HCT116 (cell line): Measurements from ENCODE around the gene PFKP. TPM values are rescaled to one million over a fixed set of nuclear protein-coding genes. Genes with fewer than 3 reads are reported as not detected.

Source experiments
- ATAC-seq: fragments of 200-7000 bp; cut with Tn5 transposase; 2 replicates; pipeline ENCODE4 v1.9.1; 2020; ENCODE audit warnings: mild to moderate bottlenecking, moderate library complexity
- BruUV-seq: library from RNA; stranded (reverse); fragments of 400-500 nt; replicated peaks from 2 replicates; lab custom pipeline; 2021; lab: Mats Ljungman, UMichigan
- CTCF ChIA-PET: fragments of 300-600 bp; sonication (Branson Sonifier 250); formaldehyde crosslinking; loops from one replicate; lab custom pipeline; 2021; ENCODE audit warnings: antibody characterized with exemption; lab: Charles Lee
- POLR2A ChIA-PET: fragments of 300-600, 350-600 bp; sonication (Branson Sonifier 250); formaldehyde crosslinking; loops from one replicate; lab custom pipeline; 2021; ENCODE audit warnings: antibody characterized with exemption; lab: Charles Lee
- RAD21 ChIA-PET, 2 experiments: fragments of 300-600 bp; sonication (Branson Sonifier 250); formaldehyde crosslinking; loops; one replicate each; lab custom pipeline; 2023; ENCODE audit warnings: low total read pairs in 2 of 2; ENCODE audit not compliant: uncharacterized antibody in 2 of 2, unreplicated experiment in 2 of 2, low non-redundant PET in 1 of 2; lab: Charles Lee
- DNase-seq: peaks from one replicate; pipeline ENCODE4 v3.0.0-alpha.2; 2010; ENCODE audit warnings: low read depth, low spot score
- H2AFZ ChIP-seq: fragments of 200-600 bp; shearing (Covaris generic), sonication (generic); 2 replicates; pipeline ENCODE4 v1.6.1; 2017; ENCODE audit warnings: low read depth, mixed run types, mixed read lengths, antibody characterized with exemption, low read length; ENCODE audit not compliant: poor library complexity, severe bottlenecking
- H3K27ac ChIP-seq: 2 replicates; pipeline ENCODE4 v1.5.1; 2012; ENCODE audit warnings: low read depth, low read length
- H3K27me3 ChIP-seq: fragments of 200-600 bp; sonication (generic); 2 replicates; pipeline ENCODE4 v1.6.1; 2016; ENCODE audit warnings: mixed run types, low read length, mixed read lengths; ENCODE audit not compliant: insufficient read depth
- H3K36me3 ChIP-seq, 2 experiments: fragments of 200-500 bp in 1 of 2; fragments of 200-600 bp in 1 of 2; sonication (Bioruptor generic) in 1 of 2; sonication (generic) in 1 of 2; 2 replicates each; pipeline versions ENCODE4 v1.5.1 to v1.6.1; 2014 to 2016; ENCODE audit warnings: low read length in 2 of 2, inconsistent platforms in 1 of 2, mixed read lengths in 1 of 2, mixed run types in 1 of 2; ENCODE audit not compliant: insufficient read depth in 2 of 2, control insufficient read depth in 1 of 2
- H3K4me1 ChIP-seq, 2 experiments: fragments of 200-600 bp in 1 of 2; sonication (generic) in 1 of 2; 2 replicates each; pipeline versions ENCODE4 v1.5.1 to v1.6.1; 2012 to 2017; ENCODE audit warnings: low read length in 2 of 2, inconsistent platforms in 1 of 2, mild to moderate bottlenecking in 1 of 2, mixed read lengths in 1 of 2, mixed run types in 1 of 2, moderate library complexity in 1 of 2; ENCODE audit not compliant: insufficient read depth in 2 of 2, control insufficient read depth in 1 of 2
- H3K4me2 ChIP-seq: fragments of 200-600 bp; sonication (generic); 2 replicates; pipeline ENCODE4 v1.6.1; 2017; ENCODE audit warnings: mixed run types, low read length, mixed read lengths
- H3K4me3 ChIP-seq, 2 experiments: fragments of 200-600 bp in 1 of 2; sonication (generic) in 1 of 2; replicated peaks in 1 of 2; 2 replicates each; pipeline ENCODE4 v1.5.1; 2011 to 2016; ENCODE audit warnings: low read length in 2 of 2, control low read depth in 1 of 2, low read depth in 1 of 2, mild to moderate bottlenecking in 1 of 2, mixed read lengths in 1 of 2, mixed run types in 1 of 2
- H3K79me2 ChIP-seq: fragments of 200-600 bp; sonication (generic); 2 replicates; pipeline ENCODE4 v1.6.1; 2017; ENCODE audit warnings: mild to moderate bottlenecking, mixed run types, low read length, moderate library complexity, mixed read lengths; ENCODE audit not compliant: insufficient read depth
- H3K9ac ChIP-seq: fragments of 200-600 bp; sonication (generic); 2 replicates; pipeline ENCODE4 v1.6.1; 2016; ENCODE audit warnings: low read length, mixed read lengths
- H3K9me2 ChIP-seq: fragments of 200-600 bp; sonication (generic), shearing (Covaris generic); 2 replicates; pipeline ENCODE4 v1.6.1; 2017; ENCODE audit warnings: mixed run types, mild to moderate bottlenecking, moderate library complexity; ENCODE audit not compliant: insufficient read depth
- H3K9me3 ChIP-seq, 2 experiments: fragments of 200-500 bp in 1 of 2; fragments of 200-600 bp in 1 of 2; sonication (Bioruptor generic) in 1 of 2; sonication (generic) in 1 of 2; 2 replicates each; pipeline ENCODE4 v1.6.1; 2014 to 2017; ENCODE audit warnings: low read length in 2 of 2, mixed read lengths in 2 of 2, inconsistent platforms in 1 of 2, low read depth in 1 of 2, mild to moderate bottlenecking in 1 of 2, mixed run types in 1 of 2, moderate library complexity in 1 of 2; ENCODE audit not compliant: control insufficient read depth in 1 of 2, insufficient read depth in 1 of 2
- H4K20me1 ChIP-seq: fragments of 200-600 bp; sonication (generic), shearing (Covaris generic); 2 replicates; pipeline ENCODE4 v1.6.1; 2017; ENCODE audit warnings: mixed run types, mild to moderate bottlenecking, moderate library complexity; ENCODE audit not compliant: insufficient read depth
- ATF3 ChIP-seq: IDR thresholded peaks from 2 replicates; pipeline ENCODE4 v1.6.1; 2012
- CBX3 ChIP-seq: IDR thresholded peaks from 2 replicates; pipeline ENCODE4 v1.6.1; 2012; ENCODE audit warnings: low read depth
- CEBPB ChIP-seq: IDR thresholded peaks from 2 replicates; pipeline ENCODE4 v1.6.1; 2012; ENCODE audit warnings: low read depth
- EGR1 ChIP-seq: IDR thresholded peaks from 2 replicates; pipeline ENCODE4 v1.6.1; 2012; ENCODE audit warnings: low read depth
- ELF1 ChIP-seq: IDR thresholded peaks from 2 replicates; pipeline ENCODE4 v1.6.1; 2012; ENCODE audit warnings: low read depth, borderline replicate concordance
- EZH2 ChIP-seq: fragments of 200-600 bp; sonication (generic); IDR thresholded peaks from 2 replicates; pipeline ENCODE4 v1.6.1; 2017; ENCODE audit warnings: antibody characterized with exemption, mixed run types
- EZH2phosphoT487 ChIP-seq: fragments of 200-600 bp; IDR thresholded peaks from 2 replicates; pipeline ENCODE4 v1.6.1; 2018; ENCODE audit warnings: antibody characterized with exemption, borderline replicate concordance
- FOSL1 ChIP-seq: IDR thresholded peaks from 2 replicates; pipeline ENCODE4 v1.6.1; 2012; ENCODE audit warnings: low read depth
- JUND ChIP-seq: IDR thresholded peaks from 2 replicates; pipeline ENCODE4 v1.6.1; 2012
- MAX ChIP-seq: IDR thresholded peaks from 2 replicates; pipeline ENCODE4 v1.6.1; 2012
- POLR2AphosphoS5 ChIP-seq: IDR thresholded peaks from 2 replicates; pipeline ENCODE4 v1.6.1; 2011; ENCODE audit warnings: mild to moderate bottlenecking, low read depth, low read length, moderate library complexity
- RAD21 ChIP-seq: IDR thresholded peaks from 2 replicates; pipeline ENCODE4 v1.6.1; 2012; ENCODE audit warnings: low read depth, mild to moderate bottlenecking
- SIN3A ChIP-seq: IDR thresholded peaks from 2 replicates; pipeline ENCODE4 v1.6.1; 2012; ENCODE audit warnings: low read depth
- SP1 ChIP-seq: IDR thresholded peaks from 2 replicates; pipeline ENCODE4 v1.6.1; 2012; ENCODE audit warnings: low read depth
- YY1 ChIP-seq: IDR thresholded peaks from 2 replicates; pipeline ENCODE4 v1.6.1; 2011; ENCODE audit warnings: low read length, low read depth, moderate library complexity, mild to moderate bottlenecking; ENCODE audit not compliant: insufficient replicate concordance; ENCODE audit errors: extremely low read depth
- ZBTB33 ChIP-seq: IDR thresholded peaks from 2 replicates; pipeline ENCODE4 v1.6.1; 2011; ENCODE audit warnings: mild to moderate bottlenecking, low read length, moderate library complexity; ENCODE audit not compliant: insufficient replicate concordance; ENCODE audit errors: extremely low read depth
- ZFX ChIP-seq: fragments of 450-650 bp; IDR thresholded peaks from 2 replicates; pipeline ENCODE4 v1.6.1; 2017
- ZNF274 ChIP-seq: fragments of 200-500 bp; sonication (Bioruptor generic); IDR thresholded peaks from 2 replicates; pipeline ENCODE4 v1.6.1; 2014; ENCODE audit warnings: mild to moderate bottlenecking, low read depth, low read length, inconsistent platforms
- intact Hi-C: fragments of 100-400 bp; cut with micrococcal nuclease; formaldehyde crosslinking; loops from 2 replicates; pipeline ENCODE4 v1.10.0; 2022
- total RNA-seq: library from RNA; stranded (reverse); gene quantifications from one replicate; pipeline ENCODE4 v1.2.1, GENCODE V29; 2021; ENCODE audit not compliant: unreplicated experiment
- TF ChIP-seq, protein P1 (sequence below), 3 experiments: fragments of 200-600 bp in 1 of 3; sonication (generic) in 1 of 3; IDR thresholded peaks in 2 of 3; conservative IDR thresholded peaks in 1 of 3; 2 replicates each; pipeline ENCODE4 v1.5.1; 2012 to 2017; ENCODE audit warnings: low read depth in 2 of 3, low read length in 2 of 3, antibody characterized with exemption in 1 of 3, borderline replicate concordance in 1 of 3, control low read depth in 1 of 3, mild to moderate bottlenecking in 1 of 3, mixed read lengths in 1 of 3, mixed run types in 1 of 3, moderate library complexity in 1 of 3; ENCODE audit not compliant: insufficient read depth in 1 of 3

The PFKP gene
- total RNA-seq, 1 experiment from 2014 or later, result 237 TPM

- Histone ChIP-seq H3K9ac (no peak overlapping the region), H3K9me3 (no peaks in the 10 kb centered on the region), H3K9me2 (no peaks in the 10 kb centered on the region), H3K27ac (no peak overlapping the region), H3K4me2 (no peak overlapping the region), H3K27me3 (no peaks in the 10 kb centered on the region), H4K20me1 (no peaks in the 10 kb centered on the region), H3K79me2 (no peaks in the 10 kb centered on the region), H3K4me3 (no peak overlapping the region), H3K4me1 (peaks cover 0 to 4% of the 10 kb centered on the region in 2 experiments; a peak in 1 of 4 replicates), H2AFZ (no peak overlapping the region), H3K36me3 (no peaks in the 10 kb centered on the region)
- ATAC-seq (no peak), DNase-seq (no peak)
- ChIA-PET RAD21 (no interaction called here), CTCF (no interaction called here), POLR2A (no interaction called here)
- intact Hi-C loops, result no loop called here
- TF ChIP-seq RAD21 (no peak), EGR1 (no peak), FOSL1 (no peak), SP1 (no peak), ELF1 (no peak)
- BruUV-seq, result no TSS peak
Observed at GRCh38 chr10:3057946-3058345, 9.4 kb upstream of the PFKP start.

DNA sequence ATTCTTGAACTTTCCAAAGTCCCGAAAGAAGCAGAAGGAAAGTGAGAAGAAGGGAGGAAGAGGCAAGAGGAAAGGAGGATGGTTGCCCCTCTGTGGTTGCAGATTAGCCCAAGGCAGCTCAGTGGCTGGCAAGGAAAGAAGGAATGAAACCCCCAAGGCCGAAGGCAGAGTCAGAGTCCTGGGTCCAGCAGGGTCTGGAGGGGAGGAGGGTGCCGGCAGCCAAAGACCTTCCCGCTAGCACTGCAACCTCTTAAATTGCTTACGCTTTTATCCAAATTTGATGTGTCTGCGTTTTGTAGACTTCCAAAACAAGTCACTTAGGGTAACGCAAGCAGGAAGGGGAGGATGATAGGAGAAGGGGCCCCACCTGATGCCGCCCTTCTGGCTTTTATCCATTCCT lies 7.4 kb upstream of the PFKP start:
- H3K79me2 ChIP-seq, result no peaks in the 10 kb centered on the region
- no peaks in the 10 kb centered on the region for H3K9me3 ChIP-seq
- peaks cover 0 to 4% of the 10 kb centered on the region in 2 experiments; a peak in 1 of 4 replicates for H3K4me1 ChIP-seq
- no peak for DNase-seq
- no peaks in the 10 kb centered on the region for H3K27me3 ChIP-seq
- no peak overlapping the region for H2AFZ ChIP-seq
- no peak for ATAC-seq
- H3K9me2 ChIP-seq, result no peaks in the 10 kb centered on the region
- no peaks in the 10 kb centered on the region for H3K36me3 ChIP-seq
- RAD21 ChIA-PET, result no interaction called here
- no peak overlapping the region for H3K4me2 ChIP-seq
- H3K4me3 ChIP-seq, result no peak overlapping the region
- CTCF ChIA-PET, result no interaction called here
- BruUV-seq, result no TSS peak
- H4K20me1 ChIP-seq, result no peaks in the 10 kb centered on the region
- no peak overlapping the region for H3K27ac ChIP-seq
- POLR2A ChIA-PET, result no interaction called here
- intact Hi-C loops, result no loop called here
- H3K9ac ChIP-seq, result no peak overlapping the region
- TF ChIP-seq CEBPB, result no peak
- no peak for TF ChIP-seq ELF1
- TF ChIP-seq EZH2phosphoT487, result no peak
- no peak for TF ChIP-seq EZH2
- TF ChIP-seq, protein P1, sequence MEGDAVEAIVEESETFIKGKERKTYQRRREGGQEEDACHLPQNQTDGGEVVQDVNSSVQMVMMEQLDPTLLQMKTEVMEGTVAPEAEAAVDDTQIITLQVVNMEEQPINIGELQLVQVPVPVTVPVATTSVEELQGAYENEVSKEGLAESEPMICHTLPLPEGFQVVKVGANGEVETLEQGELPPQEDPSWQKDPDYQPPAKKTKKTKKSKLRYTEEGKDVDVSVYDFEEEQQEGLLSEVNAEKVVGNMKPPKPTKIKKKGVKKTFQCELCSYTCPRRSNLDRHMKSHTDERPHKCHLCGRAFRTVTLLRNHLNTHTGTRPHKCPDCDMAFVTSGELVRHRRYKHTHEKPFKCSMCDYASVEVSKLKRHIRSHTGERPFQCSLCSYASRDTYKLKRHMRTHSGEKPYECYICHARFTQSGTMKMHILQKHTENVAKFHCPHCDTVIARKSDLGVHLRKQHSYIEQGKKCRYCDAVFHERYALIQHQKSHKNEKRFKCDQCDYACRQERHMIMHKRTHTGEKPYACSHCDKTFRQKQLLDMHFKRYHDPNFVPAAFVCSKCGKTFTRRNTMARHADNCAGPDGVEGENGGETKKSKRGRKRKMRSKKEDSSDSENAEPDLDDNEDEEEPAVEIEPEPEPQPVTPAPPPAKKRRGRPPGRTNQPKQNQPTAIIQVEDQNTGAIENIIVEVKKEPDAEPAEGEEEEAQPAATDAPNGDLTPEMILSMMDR (IDR thresholded peaks at IDR 0.05 in 2 of 3, conservative IDR thresholded peaks at IDR 0.05 in 1 of 3; ENCODE audit: borderline replicate concordance in 1 of 3, insufficient read depth in 1 of 3, low read depth in 2 of 3, low read length in 2 of 3), result no peak
- no peak for TF ChIP-seq CBX3
- no peak for TF ChIP-seq SP1
- no peak for TF ChIP-seq EGR1
- TF ChIP-seq SIN3A, result no peak
- TF ChIP-seq YY1, result no peak
- TF ChIP-seq JUND, result no peak
- TF ChIP-seq MAX, result no peak
- TF ChIP-seq ZNF274, result no peak
- no peak for TF ChIP-seq ZFX
- no peak for TF ChIP-seq RAD21
- TF ChIP-seq ZBTB33, result no peak
- no peak for TF ChIP-seq ATF3
- no peak for TF ChIP-seq POLR2AphosphoS5
